T-helper 2 cell treated with Interferon-gamma antibody and Interleukin-4, amounts not matched to agents 100 ng/mL and 5 ng/mL, for 36 hours (primary cell): Measurements from ENCODE around the gene FOXD1. TPM values are rescaled to one million over a fixed set of nuclear protein-coding genes. Genes with fewer than 3 reads are reported as not detected.
"Not testable (repeated sequence)": the region's sequence is repeated elsewhere in the genome, so short reads cannot be mapped to it uniquely, and the experiment has no call there.

Source experiments
- intact Hi-C: fragments of 100-400 bp; cut with micrococcal nuclease; formaldehyde crosslinking; loops from one replicate; pipeline ENCODE4 v1.15.1; 2023
- total RNA-seq: library from RNA; stranded (reverse); gene quantifications from 2 replicates; pipeline ENCODE4 v1.2.3, GENCODE V29; 2022

The FOXD1 gene
- total RNA-seq, 1 donor from 2014 or later: 0.11 TPM

DNA sequence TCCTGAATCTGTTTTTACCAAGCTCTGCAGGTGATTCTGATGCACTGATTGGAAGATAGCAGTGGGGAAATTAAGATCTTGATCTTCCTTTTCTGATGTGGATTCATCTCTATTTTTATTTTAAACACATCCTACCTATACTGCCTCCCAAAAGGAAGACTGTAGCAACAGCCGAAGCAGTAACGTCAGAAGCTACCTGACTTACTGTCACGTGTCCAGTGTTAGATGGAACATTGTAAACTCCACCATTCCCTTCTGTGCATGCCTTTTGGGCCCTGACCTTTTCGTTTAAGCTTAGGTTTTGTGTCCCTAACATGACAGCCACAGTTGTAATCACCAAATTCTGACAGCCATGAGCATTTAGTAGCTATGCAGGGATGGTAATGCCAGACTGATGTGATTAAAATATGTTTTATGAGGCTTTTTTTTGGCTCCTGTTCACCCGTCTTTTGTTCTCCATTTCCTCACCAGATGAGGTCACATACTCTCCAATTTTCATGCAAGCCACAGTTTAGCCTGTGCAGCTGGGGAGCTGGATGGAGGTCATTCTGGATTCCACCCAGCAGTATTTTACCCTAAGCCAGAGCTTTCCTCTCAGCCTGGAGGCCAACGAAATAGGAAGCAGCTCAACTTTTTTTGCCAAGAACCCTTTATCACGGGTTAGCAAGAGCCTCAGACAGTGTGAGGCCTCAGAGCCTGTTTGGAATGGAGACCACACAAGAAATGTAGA lies 15.6 kb upstream of the FOXD1 start:
- intact Hi-C loops: no loop called here

DNA sequence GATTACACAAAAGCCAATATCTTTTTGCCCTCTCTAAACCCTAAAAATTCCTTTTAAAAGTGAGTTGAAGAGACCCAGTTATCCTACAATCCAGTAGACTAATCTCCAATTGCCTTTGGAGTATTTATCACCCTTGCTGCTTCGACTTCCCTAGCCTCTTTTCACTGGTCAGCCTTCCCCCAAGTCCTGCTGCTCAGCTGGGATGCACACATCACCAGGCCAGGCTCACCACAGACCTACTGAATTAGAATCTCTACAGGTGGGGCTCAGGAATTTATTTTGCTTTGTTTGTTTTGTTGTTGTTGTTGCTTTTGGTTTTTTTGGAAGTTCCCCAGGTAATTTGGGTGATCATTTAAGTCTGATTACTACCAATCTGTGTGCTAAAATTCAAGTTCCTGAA lies 11.6 kb upstream of the FOXD1 start:
- intact Hi-C loops: no loop called here

DNA sequence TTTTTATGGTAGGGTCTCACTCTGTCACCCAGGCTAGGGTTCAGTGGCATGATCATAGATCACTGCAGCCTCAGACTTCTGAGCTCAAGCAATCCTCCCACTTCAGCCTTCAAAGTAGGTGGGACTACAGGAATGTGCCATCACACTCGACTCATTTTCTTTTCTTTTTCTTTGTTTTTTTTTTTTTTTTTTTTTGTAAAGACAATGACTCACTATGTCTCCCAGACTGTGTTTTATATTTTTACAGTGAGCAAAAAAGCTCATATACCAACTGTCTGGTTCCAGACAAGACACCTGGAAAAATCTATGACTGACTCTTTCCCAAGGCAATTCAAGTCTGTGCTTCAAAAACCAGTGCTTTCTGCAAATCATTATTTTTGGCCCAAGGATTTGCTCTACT lies 10.8 kb upstream of the FOXD1 start:
- intact Hi-C loops: no loop called here

DNA sequence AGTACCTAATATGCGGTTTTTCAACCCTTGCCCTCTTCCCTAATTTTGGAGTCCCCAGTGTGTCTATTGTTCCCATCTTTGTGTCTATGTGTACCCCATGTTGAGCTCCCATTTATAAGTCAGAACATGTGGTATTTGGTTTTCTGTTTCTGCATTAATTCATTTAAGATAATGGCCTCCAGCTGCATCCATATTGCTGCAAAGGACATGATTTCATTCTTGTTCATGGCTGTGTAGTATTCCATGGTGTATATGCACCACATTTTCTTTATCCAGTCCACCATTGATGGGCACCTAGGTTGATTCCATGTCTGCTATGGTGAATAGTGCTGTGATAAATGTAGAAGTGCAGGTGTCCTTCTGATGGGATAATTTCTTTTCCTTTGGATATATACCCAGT lies 7.9 kb upstream of the FOXD1 start:
- intact Hi-C loops: not testable (repeated sequence)

DNA sequence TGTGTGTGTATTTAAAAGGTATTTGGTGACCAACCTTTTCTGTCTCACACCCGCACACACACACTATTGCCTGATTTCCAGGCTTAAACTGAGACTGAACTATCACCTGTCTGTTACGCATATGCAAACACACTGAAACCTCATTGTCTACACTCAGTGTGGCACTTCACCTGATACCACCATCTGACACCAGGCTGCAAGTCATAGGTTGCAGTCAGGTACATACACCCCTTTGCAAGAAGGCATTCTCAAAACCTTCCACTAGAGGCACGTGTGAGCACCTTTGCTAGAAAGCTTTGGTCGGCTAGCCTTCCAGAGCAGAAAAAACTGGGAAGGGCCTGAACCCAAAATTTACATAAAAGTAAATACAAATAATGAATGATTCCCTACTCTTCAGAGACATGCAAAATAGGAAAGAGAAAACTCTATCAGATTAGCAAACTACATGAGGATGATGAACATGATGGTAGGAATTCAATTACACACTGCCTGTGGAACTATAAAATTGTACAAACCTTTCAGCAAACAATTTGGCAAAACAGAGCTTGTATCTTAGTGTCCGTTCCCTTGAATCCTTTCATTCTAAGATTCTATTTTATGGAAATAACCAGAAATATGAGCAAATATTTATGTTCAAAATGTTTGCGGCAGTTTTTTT lies 5.9 kb upstream of the FOXD1 start:
- intact Hi-C loops: loop anchor here (5.0 kb wide), 3 partner anchors 83 to 497 kb away; partner anchors contain the start of gene FCHO2

DNA sequence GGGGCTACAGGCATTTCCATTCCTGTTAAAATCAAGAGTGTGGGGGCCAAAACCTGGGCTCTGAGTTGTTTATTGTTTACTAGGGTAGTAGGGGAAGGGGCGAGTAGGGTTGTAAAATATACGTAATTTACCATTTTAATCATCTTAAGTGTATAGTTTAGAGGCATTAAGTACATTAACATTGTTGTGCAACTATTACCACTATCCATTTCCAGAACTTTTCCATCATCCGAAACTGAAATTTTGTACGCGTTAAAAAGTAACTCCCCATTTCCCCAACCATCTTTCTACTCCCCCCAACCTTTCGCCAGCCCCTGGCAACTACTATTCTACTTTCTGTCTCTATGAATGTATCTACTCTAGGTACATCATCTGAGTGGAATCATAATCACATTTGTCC lies 3.6 kb upstream of the FOXD1 start:
- intact Hi-C loops: loop anchor here (5.0 kb wide), 3 partner anchors 85 to 495 kb away; partner anchors contain the start of gene FCHO2

DNA sequence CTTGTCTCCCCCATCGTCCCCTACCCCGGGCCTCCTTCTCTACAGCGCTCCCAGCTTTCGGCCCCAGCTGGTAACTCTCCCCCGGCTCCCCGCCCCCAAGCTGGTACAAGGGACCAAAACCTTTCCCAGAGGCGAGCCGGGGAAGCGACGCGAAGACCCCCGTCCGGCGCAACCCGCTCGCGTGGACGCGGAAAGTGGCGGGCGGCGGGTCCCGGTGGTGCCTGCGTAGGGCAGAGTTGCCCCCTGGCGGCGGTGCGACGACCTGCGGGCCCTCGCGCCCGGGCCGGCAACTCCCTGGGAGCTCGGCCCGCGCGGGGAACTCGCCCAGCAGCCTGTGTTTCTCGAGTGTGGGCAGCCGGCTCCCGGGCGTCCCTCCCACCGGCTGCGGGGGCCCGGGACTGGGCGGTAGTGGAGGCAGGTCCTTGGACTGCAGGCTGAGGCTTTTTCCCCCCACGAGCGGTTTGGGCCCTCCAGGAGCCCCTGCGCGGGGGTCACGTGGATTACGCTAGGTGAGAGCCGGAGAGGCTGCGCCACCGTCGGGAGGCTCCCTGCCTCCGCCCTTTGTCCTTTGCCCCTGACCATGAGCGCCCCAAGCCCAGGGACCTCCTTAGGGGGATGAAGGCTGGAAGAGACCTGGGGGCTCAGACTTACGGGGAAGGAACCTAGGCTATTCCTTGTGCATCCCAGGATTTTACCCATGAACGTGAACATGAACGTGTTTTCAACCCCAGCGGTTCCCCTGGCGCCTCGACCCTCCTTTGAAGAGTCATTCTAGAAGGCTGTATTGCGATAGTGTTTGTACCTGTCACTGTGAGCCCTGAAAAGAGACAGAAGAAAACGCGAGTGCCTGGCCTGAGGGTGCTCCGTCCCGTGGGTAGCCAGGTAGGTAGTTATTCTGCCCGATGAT lies 2.9 kb upstream of the FOXD1 start:
- intact Hi-C loops: loop anchor here (1.0 to 5.0 kb wide), 4 partner anchors 86 to 494 kb away; partner anchors contain the start of gene FCHO2

DNA sequence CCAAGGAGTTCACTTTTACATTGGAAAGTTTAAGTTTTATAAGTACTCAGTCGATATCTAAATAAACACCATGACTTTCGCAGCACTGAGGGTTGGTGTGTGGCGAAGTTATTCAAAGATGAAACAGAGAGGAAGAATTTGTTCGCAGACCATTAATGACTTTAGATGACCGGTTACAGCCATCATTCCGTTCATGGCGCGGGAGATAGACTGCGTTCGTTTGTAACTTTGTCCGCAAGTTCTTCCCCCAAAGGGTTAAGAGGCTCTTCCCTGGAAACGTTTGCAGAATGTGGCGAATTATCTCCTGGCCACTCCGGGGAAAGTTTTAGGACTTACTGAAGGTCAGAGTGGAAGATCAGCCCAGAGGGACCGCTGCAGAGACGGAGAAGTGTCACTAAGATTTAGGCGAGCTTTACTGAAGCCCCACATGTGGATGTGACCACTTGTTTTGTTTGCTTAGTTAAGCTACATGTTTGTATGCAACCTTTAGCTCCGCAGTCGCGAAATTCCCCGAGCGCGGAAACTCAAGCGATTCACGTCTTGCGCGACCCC lies 2.2 kb upstream of the FOXD1 start:
- intact Hi-C loops: loop anchor here (1.0 to 5.0 kb wide), 4 partner anchors 87 to 493 kb away; partner anchors contain the start of gene FCHO2

DNA sequence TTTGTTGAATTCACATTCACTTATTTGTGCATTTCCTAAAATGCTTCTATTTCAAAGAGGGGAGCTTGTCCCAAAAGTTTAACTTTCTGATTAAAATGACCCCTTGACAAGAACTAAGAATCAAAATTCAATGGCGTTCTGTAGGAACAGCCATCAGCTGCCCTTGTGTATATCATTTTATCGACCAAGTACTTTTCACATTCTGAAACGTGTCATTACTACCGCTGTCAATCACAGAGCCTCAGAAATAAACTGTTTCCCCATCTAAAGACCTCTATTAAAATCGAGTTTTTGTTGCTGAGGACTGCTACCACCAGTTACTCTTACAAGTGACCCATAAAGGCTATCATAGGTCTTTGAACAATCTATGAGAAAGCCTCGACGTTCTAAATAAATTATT lies 1.6 kb upstream of the FOXD1 start:
- intact Hi-C loops: loop anchor here (5.0 kb wide), 3 partner anchors 87 to 493 kb away; partner anchors contain the start of gene FCHO2

DNA sequence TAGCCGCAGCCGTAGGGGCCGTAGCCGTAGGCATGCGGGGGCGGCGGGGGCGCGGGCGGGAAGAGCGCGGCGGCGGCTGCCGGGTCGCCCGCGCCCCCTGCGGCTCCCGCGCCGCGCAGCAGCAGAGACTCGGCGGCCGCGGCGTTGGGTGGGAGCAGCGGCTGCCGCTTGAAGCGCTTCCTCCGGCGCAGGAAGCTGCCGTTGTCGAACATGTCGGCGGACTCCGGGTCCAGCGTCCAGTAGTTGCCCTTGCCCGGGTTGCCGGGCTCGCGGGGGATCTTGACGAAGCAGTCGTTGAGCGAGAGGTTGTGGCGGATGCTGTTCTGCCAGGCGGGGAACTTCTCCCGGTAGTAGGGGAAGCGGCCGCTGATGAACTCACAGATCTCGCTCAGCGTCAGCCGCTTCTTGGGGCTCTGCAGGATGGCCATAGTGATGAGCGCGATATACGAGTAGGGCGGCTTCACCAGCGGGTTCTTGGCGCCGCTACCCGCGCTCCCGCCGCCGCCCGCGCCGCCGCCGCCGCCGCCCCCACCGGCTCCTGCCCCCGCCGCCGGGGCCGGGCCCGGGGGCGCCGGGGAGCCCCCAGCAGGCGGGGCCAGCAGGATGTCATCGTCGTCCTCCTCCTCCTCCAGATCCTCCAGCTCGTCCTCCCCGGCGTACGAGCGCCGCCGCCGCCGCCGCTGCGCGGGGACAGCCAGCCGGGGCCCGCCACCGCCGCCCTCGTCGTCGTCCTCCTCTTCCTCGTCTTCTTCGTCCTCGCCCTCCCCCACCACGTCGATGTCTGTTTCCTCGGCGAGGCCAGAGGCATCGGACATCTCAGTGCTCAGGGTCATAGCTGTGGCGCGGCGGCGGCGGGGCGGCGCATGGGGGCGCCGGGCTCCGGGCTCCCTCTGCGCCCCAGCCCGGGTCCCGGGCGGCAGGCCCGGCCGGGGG lies 781 bp downstream of the FOXD1 start:
- intact Hi-C loops: loop anchor here (2.0 kb wide), 1 partner anchor 67 kb away; no protein-coding TSS in a partner anchor

DNA sequence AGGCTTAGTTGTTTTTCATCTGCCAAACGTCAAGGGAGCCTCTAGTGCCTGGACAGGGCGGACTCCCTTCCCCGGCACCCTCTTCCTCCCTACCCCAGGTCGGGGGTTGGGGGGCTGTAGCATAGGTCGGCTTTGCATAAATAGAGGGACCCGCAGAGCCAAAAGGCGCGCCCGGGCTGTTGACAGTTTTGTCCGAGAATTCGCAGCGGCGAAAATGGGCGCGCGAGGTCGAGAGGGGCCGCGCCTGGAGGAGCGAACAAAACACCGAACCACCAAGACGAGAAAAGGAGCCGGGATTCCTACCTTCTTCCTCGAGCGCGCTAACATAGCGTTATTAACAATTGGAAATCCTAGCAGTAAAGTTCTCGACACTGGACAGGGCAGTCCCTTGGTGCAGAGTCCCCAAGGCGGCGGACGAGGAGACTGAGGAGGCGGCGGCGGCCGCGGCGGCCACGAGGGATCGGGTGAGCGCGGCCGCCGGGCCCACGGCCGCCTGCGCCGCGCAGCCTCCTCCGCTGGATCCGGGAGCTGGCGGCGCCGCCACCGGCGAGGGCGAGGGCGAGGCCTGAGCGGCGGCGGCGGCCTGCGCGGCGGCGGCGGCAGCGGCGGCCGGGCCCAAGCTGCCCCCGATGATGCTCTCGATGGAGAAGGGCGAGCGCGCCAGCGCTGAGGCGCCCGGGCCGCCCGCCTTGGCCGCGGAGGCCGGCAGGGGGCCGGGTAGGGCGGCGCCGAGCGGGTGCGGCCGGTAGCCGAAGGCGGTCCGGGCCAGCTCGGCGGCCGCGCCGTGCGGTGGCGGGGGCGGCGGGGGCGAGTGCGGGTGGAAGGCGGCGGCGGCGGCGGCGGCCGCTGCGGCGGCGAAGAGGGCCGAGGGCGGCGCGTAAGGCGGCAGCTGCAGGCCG lies 1.7 kb downstream of the FOXD1 start:
- intact Hi-C loops: no loop called here

DNA sequence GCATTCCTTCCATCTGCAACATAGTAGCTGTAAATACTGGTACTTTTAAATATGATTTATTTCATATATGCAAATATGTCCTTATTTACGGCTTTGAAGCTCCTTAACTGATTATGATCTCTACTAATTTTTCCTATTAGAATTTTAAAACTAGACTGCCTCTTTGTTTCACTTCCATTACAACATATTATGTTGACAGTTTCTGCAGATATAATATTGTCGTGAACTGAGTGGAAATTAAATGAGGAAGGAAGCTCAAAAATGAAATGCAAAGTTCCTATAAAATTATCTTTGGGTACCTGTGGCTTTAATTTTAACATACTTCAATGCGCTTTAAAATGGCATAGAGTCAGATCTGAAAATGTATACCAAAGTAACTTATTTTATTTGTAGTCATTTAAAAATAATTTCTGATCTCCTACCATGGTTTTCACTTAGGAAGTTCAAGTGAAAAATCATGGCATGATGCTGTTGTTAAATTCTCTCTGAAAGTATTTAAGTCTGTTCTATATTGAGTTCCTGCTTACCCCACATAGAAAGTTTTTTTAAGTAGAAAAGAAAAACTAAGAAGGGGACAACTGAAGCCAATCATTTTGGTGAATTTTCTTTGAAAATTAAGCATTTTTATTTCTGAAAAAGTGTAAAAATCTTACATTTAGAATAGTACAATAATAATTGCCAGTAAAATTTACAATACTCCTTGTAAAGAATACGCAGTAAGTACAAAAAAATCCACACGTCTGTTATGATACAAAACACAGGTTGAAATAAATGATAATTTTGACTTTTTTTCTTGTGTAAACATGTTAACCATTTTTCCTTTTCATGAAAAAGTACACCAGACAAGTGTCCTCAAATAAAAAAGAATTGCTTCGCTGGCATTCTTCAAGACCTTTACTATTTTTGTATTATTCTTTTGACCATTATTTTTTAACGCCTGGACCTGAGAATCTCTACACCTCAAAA lies 2.6 kb downstream of the FOXD1 start:
- intact Hi-C loops: loop anchor here (2.0 kb wide), 2 partner anchors 145 to 213 kb away; no protein-coding TSS in a partner anchor

DNA sequence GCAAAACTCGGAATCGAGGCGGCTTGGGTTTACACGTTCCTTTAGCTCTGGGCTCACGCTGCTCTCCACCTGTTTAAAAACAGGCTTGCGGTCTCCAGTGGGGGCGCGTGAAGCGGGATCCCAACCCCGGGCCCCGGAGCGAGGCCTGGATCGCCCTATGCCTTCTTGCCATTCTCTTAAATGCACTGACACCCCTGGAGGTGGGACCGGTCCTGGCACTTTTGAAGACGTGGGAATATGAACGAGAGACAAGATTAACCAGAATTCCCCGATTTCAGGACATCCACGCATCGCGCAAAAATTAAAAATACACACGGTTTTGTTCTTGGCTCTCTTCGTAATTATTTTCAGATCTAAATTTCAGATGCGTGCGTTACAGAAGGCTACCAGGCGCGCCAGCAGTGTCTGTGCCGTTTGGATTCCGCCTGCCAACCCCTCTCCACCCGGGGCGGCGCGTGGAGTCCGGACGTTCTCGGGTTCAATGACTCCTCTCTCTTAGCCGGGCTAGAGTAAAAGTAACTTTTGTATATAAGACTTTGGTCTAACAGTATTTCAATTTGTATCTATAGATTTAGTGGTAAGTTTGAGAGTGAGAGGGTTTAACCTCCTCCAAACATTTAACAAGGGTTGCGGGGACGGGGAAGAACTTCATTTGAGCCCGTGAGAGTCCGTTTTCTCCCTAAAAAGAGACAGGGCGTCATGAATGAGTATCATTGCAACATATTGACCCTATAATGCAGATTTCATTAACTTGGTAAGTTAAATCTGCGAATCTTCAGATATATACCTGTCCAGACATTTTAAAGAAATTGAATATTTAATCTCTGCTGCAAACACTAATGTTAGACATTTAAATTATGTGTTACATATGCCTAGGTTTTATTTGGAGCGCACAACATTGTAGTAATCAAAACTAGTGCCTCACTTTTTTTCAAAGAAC lies 3.8 kb downstream of the FOXD1 start:
- intact Hi-C loops: loop anchor here (2.0 kb wide), 2 partner anchors 144 to 212 kb away; no protein-coding TSS in a partner anchor

DNA sequence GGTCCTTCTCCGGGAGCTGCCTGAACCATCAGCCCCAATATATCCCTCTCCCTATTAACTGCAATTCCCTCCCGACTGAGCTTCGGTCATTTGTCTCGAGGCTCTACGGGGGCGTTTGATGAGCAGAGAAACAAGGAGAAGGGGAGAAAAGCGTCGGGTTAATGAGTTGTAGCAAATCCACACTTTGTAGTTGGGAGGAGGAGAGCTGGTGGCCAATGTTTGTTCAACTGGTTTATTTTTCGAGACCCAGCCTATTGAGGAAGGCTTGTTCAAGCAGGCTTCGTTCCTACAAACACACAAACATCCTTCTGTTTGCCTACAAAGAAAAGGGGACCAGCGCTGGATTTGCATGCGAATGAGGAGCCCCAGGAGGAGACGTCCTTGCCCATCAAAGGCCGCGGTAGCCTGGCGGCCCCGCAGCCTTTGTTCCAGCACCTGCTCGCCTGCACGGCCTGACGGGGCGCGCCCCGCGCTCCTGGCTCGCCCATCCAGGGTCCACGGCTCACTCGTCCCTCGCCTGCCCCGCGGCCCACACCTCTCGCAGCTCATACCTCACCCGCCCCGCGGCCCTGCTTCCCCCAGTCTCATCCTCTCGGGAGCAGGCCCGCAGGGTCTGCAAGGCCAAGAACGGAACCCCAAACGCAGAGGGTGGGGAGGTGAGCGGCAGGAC lies 4.6 kb downstream of the FOXD1 start:
- intact Hi-C loops: loop anchor here (2.0 kb wide), 2 partner anchors 143 to 211 kb away; no protein-coding TSS in a partner anchor

DNA sequence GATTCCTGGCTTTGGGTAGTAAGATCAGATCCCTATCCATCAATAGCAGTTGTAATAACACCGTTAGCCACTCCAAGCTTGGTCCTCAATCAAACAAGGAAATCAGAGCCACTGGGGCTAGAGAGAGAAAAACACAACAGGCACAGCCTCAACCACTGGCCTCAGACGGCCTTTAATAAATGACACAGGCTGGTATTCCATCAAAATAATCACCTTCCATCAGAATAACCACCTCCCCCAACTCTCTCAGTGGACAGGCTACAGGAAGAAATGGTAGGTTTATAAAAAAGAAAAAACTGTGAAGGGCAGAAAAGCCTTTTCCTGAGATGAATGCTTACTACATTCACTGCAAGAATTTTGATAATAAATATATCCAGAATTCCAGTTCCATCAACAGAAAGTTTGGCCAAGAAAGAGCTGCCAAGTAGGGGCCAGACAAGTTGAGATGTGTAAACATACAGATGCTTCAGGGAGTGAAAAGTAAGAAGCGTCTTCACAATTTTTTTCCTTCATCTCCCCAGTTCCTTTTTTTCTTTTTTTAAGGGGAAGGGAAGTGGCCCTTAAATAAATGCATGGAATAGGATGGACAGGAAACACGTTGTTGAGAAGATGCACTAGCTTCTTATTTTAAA lies 5.5 kb downstream of the FOXD1 start:
- intact Hi-C loops: no loop called here
